Measurements from ENCODE around the gene TMEM100. TPM values are rescaled to one million over a fixed set of nuclear protein-coding genes. Genes with fewer than 3 reads are reported as not detected.

TMEM100 gene
- total and polyA plus RNA-seq, 5 donors, result 13.2 to 37.2 (median 27.6) TPM

DNA sequence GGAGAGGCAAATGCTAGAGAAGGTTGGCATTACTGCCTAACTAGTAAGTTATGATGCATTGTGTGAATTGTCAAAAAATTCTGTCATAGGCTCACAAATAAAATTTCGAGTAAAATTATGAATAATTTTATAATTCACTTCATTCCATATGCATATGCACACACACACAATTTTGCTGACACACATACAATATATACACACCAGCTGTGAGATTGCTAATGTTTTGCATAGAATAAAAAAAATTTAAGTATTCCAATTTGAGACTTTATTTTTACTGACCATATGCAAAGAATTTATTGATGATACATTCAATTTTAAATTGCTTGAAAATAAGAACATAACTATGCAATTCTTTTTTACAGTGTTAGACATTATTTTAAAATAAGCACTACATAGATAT lies 6.8 kb upstream of the TMEM100 start:
- WGBS, result 93% methylated on average over 1 of the region's 1 CpG
- no peaks in the 10 kb centered on the region for H3K27me3 ChIP-seq (ENCODE audit: control insufficient read depth, insufficient read depth)
- H3K4me1 ChIP-seq (ENCODE audit: control insufficient read depth, insufficient read depth, low read length), result peaks cover 11% of the 10 kb centered on the region
- intact Hi-C loops (cut with DNase I), result no loop called here
- no peak for ATAC-seq
- H3K9me3 ChIP-seq (ENCODE audit: control insufficient read depth, low read length), result no peaks in the 10 kb centered on the region
- no peak for DNase-seq
- peak overlapping the region; percentile 59 for H3K4me3 ChIP-seq (ENCODE audit: low read length)
- H3K27ac ChIP-seq (ENCODE audit: low read length), result no peak overlapping the region

DNA sequence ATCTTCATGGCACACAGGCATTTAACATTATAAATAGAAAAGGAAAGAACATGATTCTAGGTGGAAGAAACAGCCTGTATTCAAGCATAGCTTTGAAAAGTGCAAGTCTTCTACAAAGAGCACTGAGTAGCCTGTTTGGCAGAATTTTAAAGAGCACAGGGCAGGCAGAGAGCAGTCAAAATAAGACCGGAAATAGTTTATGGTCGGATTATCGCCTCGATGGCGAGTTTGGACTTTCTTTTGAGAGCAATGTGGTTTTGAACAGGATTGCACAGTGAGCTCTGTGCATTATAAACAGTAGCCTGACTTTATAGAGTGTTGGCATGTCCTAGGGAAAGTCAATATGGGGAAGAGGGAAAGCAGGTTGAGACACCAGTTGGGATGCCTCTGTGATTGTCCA lies 6.2 kb upstream of the TMEM100 start:
- ATAC-seq, result no peak

DNA sequence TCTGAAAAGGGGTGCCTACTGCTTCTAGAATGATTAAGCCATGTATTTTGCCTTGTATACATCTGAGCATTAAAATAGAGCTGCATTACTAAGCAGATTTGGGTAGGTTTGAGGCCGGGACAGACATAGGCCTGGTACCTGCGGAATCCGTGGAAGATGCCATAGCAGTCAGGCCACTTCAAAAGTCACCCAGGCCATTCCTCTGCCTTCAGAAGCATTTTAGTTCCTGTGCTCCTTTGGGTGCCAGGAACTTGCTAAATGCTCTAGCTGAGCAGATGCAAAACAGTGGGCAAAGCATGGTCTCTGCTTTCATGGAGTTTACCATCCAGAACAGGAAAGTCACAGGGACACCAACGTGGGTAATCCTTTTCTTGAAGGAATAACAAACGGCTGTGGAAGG lies 5.7 kb upstream of the TMEM100 start:
- Histone ChIP-seq H3K27me3 (ENCODE audit: control insufficient read depth, insufficient read depth) (no peaks in the 10 kb centered on the region), H3K27ac (ENCODE audit: low read length) (peak overlapping the region; percentile 15), H3K9me3 (ENCODE audit: control insufficient read depth, low read length) (no peaks in the 10 kb centered on the region), H3K4me1 (ENCODE audit: control insufficient read depth, insufficient read depth, low read length) (peaks cover 10% of the 10 kb centered on the region), H3K4me3 (ENCODE audit: low read length) (no peak overlapping the region)
- ATAC-seq (no peak), DNase-seq (no peak)
- intact Hi-C loops (cut with DNase I), result no loop called here
- 87% methylated on average over 5 of the region's 5 CpGs for WGBS

More for the DNA sequence above, 6.2 kb upstream of the TMEM100 start:
- no peaks in the 10 kb centered on the region for H3K9me3 ChIP-seq (ENCODE audit: control insufficient read depth, low read length)
- peaks cover 11% of the 10 kb centered on the region for H3K4me1 ChIP-seq (ENCODE audit: control insufficient read depth, insufficient read depth, low read length)
- H3K27me3 ChIP-seq (ENCODE audit: control insufficient read depth, insufficient read depth), result no peaks in the 10 kb centered on the region
- H3K27ac ChIP-seq (ENCODE audit: low read length), result peak overlapping the region; percentile 15
- intact Hi-C loops (cut with DNase I), result no loop called here
- H3K4me3 ChIP-seq (ENCODE audit: low read length), result no peak overlapping the region
- 81% methylated on average over 5 of the region's 5 CpGs for WGBS
- DNase-seq, result no peak

DNA sequence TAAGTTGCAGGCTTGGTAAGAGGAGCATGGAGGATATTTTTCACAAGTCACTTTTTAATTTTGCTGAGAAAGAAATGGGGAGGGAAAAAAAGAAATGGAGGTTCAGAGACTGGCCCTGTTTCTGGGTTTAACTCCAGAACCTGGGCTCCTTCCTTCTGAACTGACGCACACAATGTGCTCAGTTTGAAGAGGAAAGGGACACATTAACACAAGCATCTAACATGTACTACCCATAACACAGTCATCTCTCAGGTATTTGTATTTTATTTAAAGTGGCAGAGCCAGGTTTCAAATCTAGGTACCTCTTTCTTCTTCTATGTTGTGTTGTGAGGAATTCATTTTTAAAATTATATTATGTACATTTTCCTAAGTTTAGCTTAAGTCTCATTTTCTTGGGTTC lies 5.3 kb upstream of the TMEM100 start:
- 93% methylated on average over 1 of the region's 1 CpG for WGBS
- Histone ChIP-seq H3K4me1 (ENCODE audit: control insufficient read depth, insufficient read depth, low read length) (peaks cover 8% of the 10 kb centered on the region), H3K27me3 (ENCODE audit: control insufficient read depth, insufficient read depth) (no peaks in the 10 kb centered on the region), H3K27ac (ENCODE audit: low read length) (no peak overlapping the region), H3K9me3 (ENCODE audit: control insufficient read depth, low read length) (no peaks in the 10 kb centered on the region), H3K4me3 (ENCODE audit: low read length) (no peak overlapping the region)
- intact Hi-C loops (cut with DNase I), result no loop called here
- no peak for DNase-seq
- no peak for ATAC-seq

DNA sequence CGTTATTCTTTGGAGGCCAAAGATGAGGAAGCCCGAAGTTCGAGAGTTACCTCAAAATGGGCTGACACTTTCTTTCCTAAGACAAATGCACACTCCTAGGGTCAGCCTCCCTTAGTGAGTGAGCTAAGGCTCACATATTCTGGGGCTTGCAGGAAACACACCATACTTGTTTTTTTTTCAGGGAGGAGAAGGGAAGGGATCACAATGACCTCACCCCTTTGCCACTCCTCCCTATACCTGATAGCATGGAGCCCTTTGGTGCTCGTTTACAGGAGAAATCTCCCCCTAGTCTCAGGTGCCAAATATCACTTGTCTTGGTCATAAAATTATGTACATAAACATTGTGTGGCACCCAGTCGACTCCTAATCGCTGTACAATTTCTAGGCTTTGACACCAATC lies 4.6 kb upstream of the TMEM100 start:
- intact Hi-C loops (cut with DNase I), result no loop called here
- WGBS, result 89% methylated on average over 6 of the region's 6 CpGs
- Histone ChIP-seq H3K27ac (ENCODE audit: low read length) (no peak overlapping the region), H3K27me3 (ENCODE audit: control insufficient read depth, insufficient read depth) (no peaks in the 10 kb centered on the region), H3K4me1 (ENCODE audit: control insufficient read depth, insufficient read depth, low read length) (peaks cover 8% of the 10 kb centered on the region), H3K9me3 (ENCODE audit: control insufficient read depth, low read length) (no peaks in the 10 kb centered on the region), H3K4me3 (ENCODE audit: low read length) (no peak overlapping the region)
- DNase-seq, result no peak
- peak in 1 of 2 donors; percentile 15 for ATAC-seq

DNA sequence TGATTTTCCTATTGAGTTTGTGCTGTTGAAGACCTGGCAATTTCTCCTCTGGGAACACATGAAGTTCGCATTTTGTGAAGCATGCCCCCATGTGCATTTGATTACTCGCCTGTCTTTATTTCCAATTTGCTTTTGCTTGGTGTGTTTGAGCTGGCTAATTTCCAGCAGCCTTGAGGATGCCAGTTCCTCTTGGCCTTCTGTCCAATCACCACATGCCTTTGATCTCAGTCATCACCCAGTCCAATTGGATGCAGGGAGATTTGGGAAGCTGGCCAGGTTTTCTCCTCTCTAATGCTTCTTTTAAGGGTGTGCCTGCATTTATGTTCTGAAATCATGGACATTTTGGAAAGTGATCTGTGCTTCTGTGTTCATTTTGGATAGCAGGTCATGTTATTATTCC lies 3.8 kb upstream of the TMEM100 start:
- peak; percentile 61 to 71 for ATAC-seq
- Histone ChIP-seq H3K27ac (ENCODE audit: low read length) (peak overlapping the region; percentile 17), H3K4me1 (ENCODE audit: control insufficient read depth, insufficient read depth, low read length) (peaks cover 8% of the 10 kb centered on the region)

DNA sequence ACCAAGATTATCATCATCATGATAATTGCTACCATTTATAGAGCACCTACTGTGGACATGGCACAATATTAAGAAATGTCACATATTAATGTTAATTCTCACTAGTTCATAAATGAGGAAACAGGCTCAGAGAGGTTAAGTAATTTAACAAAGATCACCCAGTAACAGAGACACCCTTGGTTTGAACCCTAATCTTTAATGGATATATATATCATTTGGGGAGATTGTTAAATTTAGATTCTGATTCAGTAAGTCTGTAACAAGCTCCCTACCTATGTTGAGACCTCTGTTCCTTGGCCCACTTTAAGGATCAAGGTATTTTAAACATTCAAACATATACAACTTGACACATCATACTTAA lies 804 bp upstream of the TMEM100 start:
- Histone ChIP-seq H3K4me3 (ENCODE audit: low read length) (peak overlapping the region; percentile 39), H3K4me1 (ENCODE audit: control insufficient read depth, insufficient read depth, low read length) (peaks cover 8% of the 10 kb centered on the region), H3K27me3 (ENCODE audit: control insufficient read depth, insufficient read depth) (no peaks in the 10 kb centered on the region), H3K9me3 (ENCODE audit: control insufficient read depth, low read length) (no peaks in the 10 kb centered on the region), H3K27ac (ENCODE audit: low read length) (no peak overlapping the region)
- intact Hi-C loops (cut with DNase I), result no loop called here
- no peak for DNase-seq
- no peak for ATAC-seq

More for the DNA sequence above, 3.8 kb upstream of the TMEM100 start:
- intact Hi-C loops (cut with DNase I), result no loop called here
- 63% methylated on average over 2 of the region's 2 CpGs for WGBS
- DNase-seq, result peak; percentile 62 to 79 (median 77)
- Histone ChIP-seq H3K4me3 (ENCODE audit: low read length) (no peak overlapping the region), H3K9me3 (ENCODE audit: control insufficient read depth, low read length) (no peaks in the 10 kb centered on the region), H3K27me3 (ENCODE audit: control insufficient read depth, insufficient read depth) (no peaks in the 10 kb centered on the region)

DNA sequence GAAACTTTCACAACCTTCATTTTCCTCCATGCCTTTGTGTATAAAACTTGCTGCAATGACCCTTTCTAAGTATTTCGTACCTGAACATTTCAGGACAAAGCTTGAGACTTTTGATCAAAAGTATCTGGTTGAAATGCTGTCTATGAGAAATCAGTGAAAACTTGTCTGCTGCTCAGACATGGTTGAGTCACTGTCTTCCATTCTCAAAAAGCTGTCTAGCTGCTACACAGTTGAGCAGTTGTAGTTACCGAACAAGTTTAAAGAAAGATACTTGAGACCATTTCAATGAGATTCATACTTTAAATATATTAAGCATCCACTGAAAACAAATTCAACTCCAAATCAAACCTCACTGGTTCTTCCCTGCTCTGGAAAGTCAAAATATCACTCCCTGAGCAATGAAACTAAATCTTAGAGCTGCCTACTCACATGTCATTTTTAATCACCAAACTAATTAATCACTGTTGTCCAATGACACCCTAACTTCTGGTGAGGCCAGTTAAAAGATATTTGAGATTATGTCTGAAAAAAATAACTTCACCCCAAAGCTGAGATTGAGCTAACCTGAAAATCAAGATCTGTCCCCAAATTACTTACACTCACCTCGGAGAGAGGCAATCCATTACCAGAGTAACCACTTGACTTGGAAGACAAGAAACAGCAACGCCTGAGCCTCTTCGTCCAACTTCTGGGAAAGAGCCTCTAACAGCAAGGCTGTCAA lies 488 bp downstream of the TMEM100 start:
- H3K27ac ChIP-seq (ENCODE audit: low read length), result no peak overlapping the region
- WGBS, result 48% methylated on average over 5 of the region's 5 CpGs

DNA sequence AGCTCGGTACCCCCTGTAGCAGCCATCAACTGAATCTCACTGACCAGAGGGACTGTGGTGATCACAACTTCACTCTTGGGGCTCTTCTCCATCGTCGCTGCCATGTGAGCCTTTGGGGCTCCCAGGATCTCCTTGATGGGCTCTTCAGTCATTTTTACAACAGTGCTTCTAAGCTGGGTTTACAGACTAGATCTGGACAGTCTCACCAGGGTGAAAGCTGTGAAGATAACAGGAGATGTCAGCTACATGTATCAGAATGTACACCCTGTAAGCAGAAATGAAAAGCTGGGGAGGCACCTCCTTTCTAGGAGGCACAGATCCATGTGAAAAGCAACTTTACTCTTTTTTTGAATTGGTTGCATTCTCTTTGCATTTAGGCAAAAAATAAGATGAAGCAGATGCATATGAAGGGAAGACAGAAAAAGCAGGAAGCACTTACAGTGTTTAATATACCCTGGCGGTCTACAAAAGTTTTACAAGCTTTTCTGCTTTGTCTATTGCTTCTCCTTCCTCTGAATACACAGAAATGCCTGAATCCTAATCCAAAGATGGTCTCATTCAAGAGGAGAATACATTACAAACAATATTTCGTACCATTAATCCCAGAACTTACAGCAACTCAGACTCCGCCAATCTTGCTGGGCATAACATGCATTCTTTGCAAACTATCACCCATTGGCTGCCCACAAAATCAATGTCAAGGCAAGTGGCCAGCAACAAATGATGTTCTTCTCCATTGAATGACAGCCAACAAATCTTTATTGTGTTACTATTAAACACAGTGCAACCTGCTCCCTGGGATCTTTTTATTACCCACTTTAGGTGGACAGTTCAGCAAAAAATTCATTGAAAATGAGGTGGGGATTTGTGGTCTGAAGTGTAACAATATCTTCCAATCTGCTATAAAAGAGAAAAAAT lies 1.5 kb downstream of the TMEM100 start:
- no peak for DNase-seq
- H3K27ac ChIP-seq (ENCODE audit: low read length), result no peak overlapping the region
- WGBS, result 84% methylated on average over 6 of the region's 6 CpGs
- intact Hi-C loops (cut with DNase I), result no loop called here
- peaks cover under 1% of the 10 kb centered on the region for H3K4me1 ChIP-seq (ENCODE audit: control insufficient read depth, insufficient read depth, low read length)
- peak overlapping the region; percentile 2 for H3K4me3 ChIP-seq (ENCODE audit: low read length)
- H3K9me3 ChIP-seq (ENCODE audit: control insufficient read depth, low read length), result no peaks in the 10 kb centered on the region
- ATAC-seq, result no peak
- H3K27me3 ChIP-seq (ENCODE audit: control insufficient read depth, insufficient read depth), result no peaks in the 10 kb centered on the region

More for the DNA sequence above, 488 bp downstream of the TMEM100 start:
- ATAC-seq (no peak), DNase-seq (no peak)
- Histone ChIP-seq H3K9me3 (ENCODE audit: control insufficient read depth, low read length) (no peaks in the 10 kb centered on the region), H3K27me3 (ENCODE audit: control insufficient read depth, insufficient read depth) (no peaks in the 10 kb centered on the region), H3K4me3 (ENCODE audit: low read length) (peak overlapping the region; percentile 39), H3K4me1 (ENCODE audit: control insufficient read depth, insufficient read depth, low read length) (peaks cover 6% of the 10 kb centered on the region)
- intact Hi-C loops (cut with DNase I), result no loop called here

DNA sequence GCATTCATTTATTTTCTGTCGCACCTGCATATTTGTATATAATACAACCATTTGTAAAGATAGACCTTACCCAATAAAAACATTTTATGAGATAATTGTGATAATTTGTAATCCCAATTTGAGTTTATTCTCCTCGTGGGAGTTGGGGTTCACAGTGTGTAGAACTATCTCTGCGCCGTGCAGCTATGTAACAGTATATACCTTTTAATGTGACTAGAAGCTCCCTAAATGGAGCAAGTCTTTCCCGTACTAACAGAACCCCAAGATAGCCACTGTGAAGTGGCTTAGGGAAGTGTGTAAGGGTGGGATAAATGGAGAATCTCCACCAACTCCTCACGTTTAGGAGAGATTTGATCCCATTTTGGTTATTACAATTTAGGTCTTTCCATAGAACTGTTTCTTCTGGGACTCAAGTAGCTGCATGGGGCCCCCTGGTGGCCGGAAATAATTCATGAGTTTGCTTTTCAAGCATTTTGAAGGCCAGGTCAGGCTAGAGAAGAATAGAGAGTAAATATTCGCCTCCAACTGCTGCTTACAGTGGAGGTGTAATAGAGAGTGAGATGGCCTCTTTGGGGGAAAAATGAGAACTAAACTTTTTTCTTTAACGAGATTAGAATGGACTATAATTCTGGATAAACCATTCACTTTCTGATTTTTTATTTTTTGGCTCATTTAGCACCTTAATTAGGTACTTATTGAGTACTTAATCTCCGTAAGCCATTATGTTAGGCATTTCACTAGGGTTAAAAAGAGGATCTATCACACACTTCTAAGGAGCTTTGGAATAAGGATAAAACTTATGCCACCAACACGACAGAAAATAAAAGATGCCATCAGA lies 4.5 kb downstream of the TMEM100 start:
- no peak overlapping the region for H3K27ac ChIP-seq (ENCODE audit: low read length)
- no peaks in the 10 kb centered on the region for H3K27me3 ChIP-seq (ENCODE audit: control insufficient read depth, insufficient read depth)
- WGBS, result 51% methylated on average over 11 of the region's 11 CpGs
- no peaks in the 10 kb centered on the region for H3K4me1 ChIP-seq (ENCODE audit: control insufficient read depth, insufficient read depth, low read length)
- intact Hi-C loops (cut with DNase I), result loop anchor here in 3 of 4 donors (5.0 to 10.0 kb wide), 3 partner anchors 54 to 193 kb away; no protein-coding TSS in a partner anchor
- no peaks in the 10 kb centered on the region for H3K9me3 ChIP-seq (ENCODE audit: control insufficient read depth, low read length)
- H3K4me3 ChIP-seq (ENCODE audit: low read length), result no peak overlapping the region
- ATAC-seq (peak; percentile 38 to 48), DNase-seq (peak; percentile 79 to 92 (median 79))
